Tibial nerve (tissue), 3 donors: ENCODE data around the gene DHRS1.

ENCODE experiments used
- POLR2A ChIP-seq, 2 donors: fragments of 450-650 bp; IDR thresholded peaks; one replicate each; pipeline ENCODE4 v1.6.1; 2017; ENCODE audit warnings: antibody characterized with exemption in 2 of 2, mild to moderate bottlenecking in 2 of 2, moderate library complexity in 2 of 2
- TF ChIP-seq, protein P1 (sequence below), 5 experiments: fragments of 200-600 bp in 3 of 5; fragments of 450-650 bp in 2 of 5; sonication (generic) in 3 of 5; IDR thresholded peaks; one replicate each; pipeline ENCODE4 v1.5.1; 2016 to 2019; ENCODE audit warnings: antibody characterized with exemption in 5 of 5, mild to moderate bottlenecking in 3 of 5, moderate library complexity in 2 of 5

DNA sequence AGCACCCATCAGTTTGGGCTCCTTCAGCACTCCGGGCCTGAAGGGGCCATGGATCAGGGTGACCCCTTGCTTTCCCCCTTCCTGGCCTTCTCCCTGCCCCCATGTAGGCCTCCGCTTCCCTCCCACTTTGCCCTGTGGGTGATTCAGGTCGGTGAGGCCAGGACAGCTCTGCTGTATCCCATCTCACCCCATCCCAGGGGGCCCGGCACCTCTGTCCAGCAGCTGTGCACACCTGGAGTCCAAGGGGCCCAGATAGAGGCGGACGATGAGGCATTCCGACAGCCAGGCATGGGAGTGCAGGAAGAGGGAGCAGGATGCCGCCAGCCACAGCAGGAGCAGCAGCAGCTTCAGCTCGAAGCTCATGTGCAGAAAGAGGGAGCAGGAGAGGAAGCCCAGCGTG is 23.1 kb upstream of the DHRS1 start:
- TF ChIP-seq, protein P1, sequence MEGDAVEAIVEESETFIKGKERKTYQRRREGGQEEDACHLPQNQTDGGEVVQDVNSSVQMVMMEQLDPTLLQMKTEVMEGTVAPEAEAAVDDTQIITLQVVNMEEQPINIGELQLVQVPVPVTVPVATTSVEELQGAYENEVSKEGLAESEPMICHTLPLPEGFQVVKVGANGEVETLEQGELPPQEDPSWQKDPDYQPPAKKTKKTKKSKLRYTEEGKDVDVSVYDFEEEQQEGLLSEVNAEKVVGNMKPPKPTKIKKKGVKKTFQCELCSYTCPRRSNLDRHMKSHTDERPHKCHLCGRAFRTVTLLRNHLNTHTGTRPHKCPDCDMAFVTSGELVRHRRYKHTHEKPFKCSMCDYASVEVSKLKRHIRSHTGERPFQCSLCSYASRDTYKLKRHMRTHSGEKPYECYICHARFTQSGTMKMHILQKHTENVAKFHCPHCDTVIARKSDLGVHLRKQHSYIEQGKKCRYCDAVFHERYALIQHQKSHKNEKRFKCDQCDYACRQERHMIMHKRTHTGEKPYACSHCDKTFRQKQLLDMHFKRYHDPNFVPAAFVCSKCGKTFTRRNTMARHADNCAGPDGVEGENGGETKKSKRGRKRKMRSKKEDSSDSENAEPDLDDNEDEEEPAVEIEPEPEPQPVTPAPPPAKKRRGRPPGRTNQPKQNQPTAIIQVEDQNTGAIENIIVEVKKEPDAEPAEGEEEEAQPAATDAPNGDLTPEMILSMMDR (IDR thresholded peaks at IDR 0.05): no peak
- no peak for TF ChIP-seq POLR2A (IDR thresholded peaks at IDR 0.05)
